Body of pancreas (tissue), 4 donors: ENCODE data around the gene METTL4. TPM values are rescaled to one million over a fixed set of nuclear protein-coding genes. Genes with fewer than 3 reads are reported as not detected.
"Not testable (repeated sequence)": the region's sequence is repeated elsewhere in the genome, so short reads cannot be mapped to it uniquely, and the experiment has no call there.

Source experiments
- ATAC-seq: fragments of 150-250 bp; one replicate; pipeline ENCODE4 v1.9.1; 2016
- DNase-seq, 4 donors: peaks; one replicate each; pipeline ENCODE4 v3.0.0-alpha.2; 2019
- H3K27ac ChIP-seq, 4 donors: fragments of 200-600 bp; sonication (generic); 1 replicate in 3 of 4; 2 replicates in 1 of 4; pipeline versions ENCODE4 v1.5.1 to v1.6.1; 2016 to 2019; ENCODE audit warnings: mild to moderate bottlenecking in 1 of 4, mixed read lengths in 1 of 4, moderate library complexity in 1 of 4
- H3K27me3 ChIP-seq, 2 donors: fragments of 200-600 bp; sonication (generic); one replicate each; pipeline ENCODE4 v1.6.0; 2016; ENCODE audit warnings: mild to moderate bottlenecking in 1 of 2
- H3K36me3 ChIP-seq, 2 donors: fragments of 200-600 bp; sonication (generic); replicated peaks in 1 of 2; 2 replicates each; pipeline ENCODE4 v1.5.1; 2016; ENCODE audit warnings: low read depth in 2 of 2; ENCODE audit not compliant: insufficient read depth in 1 of 2
- H3K4me1 ChIP-seq: fragments of 200-600 bp; sonication (generic); one replicate; pipeline ENCODE4 v1.6.0; 2016
- H3K4me3 ChIP-seq, 2 donors: fragments of 200-600 bp; sonication (generic); 1 replicate in 1 of 2; 2 replicates in 1 of 2; pipeline ENCODE4 v1.5.1; 2016 to 2019
- H3K9me3 ChIP-seq, 3 donors: fragments of 200-600 bp; sonication (generic); 1 replicate in 2 of 3; 2 replicates in 1 of 3; pipeline ENCODE4 v1.5.1; 2016
- CTCF ChIP-seq, 7 experiments: fragments of 450-650 bp in 4 of 7; fragments of 200-600 bp in 3 of 7; sonication (generic) in 3 of 7; IDR thresholded peaks; one replicate each; pipeline ENCODE4 v1.5.1; 2016 to 2019; ENCODE audit warnings: antibody characterized with exemption in 7 of 7
- POLR2A ChIP-seq, 3 donors: fragments of 450-650 bp; IDR thresholded peaks; one replicate each; pipeline ENCODE4 v1.6.1; 2016; ENCODE audit warnings: antibody characterized with exemption in 3 of 3, mild to moderate bottlenecking in 2 of 3
- WGBS, 2 donors: methylation state at CpG; one replicate each; pipeline ENCODE4 v1.1.5; 2017; 5-methylcytosine and 5-hydroxymethylcytosine counted together
- intact Hi-C: fragments of 100-400 bp; cut with DNase I; formaldehyde crosslinking; loops from one replicate; pipeline ENCODE4 v1.15.1; 2023
- total RNA-seq, 2 donors: library from RNA; depleted of rRNA; stranded (reverse); fragments of >200 nt; gene quantifications; one replicate each; pipeline ENCODE4 v1.1.0, GENCODE V29; 2016

The METTL4 gene
- total RNA-seq, 2 donors from 2014 or later: 1.8 to 4.3 TPM

GRCh38 chr18:2547477-2548087 is 23.7 kb downstream of the METTL4 start:
- intact Hi-C loops: loop anchor here (10.0 kb wide), 2 partner anchors 443 to 1683 kb away; no protein-coding TSS in a partner anchor
- peak; percentile 47 for ATAC-seq
- TF ChIP-seq CTCF (IDR thresholded peaks at IDR 0.05): peak; percentile 22 to 68 (median 56)
- TF ChIP-seq POLR2A (IDR thresholded peaks at IDR 0.05): no peak

GRCh38 chr18:2545155-2545554 is 26.1 kb downstream of the METTL4 start:
- intact Hi-C loops: loop anchor here (10.0 kb wide), 2 partner anchors 440 to 1680 kb away; no protein-coding TSS in a partner anchor
- no peaks in the 10 kb centered on the region for H3K27me3 ChIP-seq
- ATAC-seq: no peak
- H3K4me3 ChIP-seq: no peak overlapping the region
- no peaks in the 10 kb centered on the region for H3K36me3 ChIP-seq
- no peaks in the 10 kb centered on the region for H3K9me3 ChIP-seq
- 38 to 47% methylated on average over 2 of the region's 2 CpGs for WGBS, 2 donors
- H3K27ac ChIP-seq: no peak overlapping the region
- no peaks in the 10 kb centered on the region for H3K4me1 ChIP-seq
- DNase-seq: no peak
- TF ChIP-seq CTCF (IDR thresholded peaks at IDR 0.05) (no peak), POLR2A (IDR thresholded peaks at IDR 0.05) (no peak)

More at GRCh38 chr18:2547477-2548087, 23.7 kb downstream of the METTL4 start:
- Histone ChIP-seq H3K27me3 (no peaks in the 10 kb centered on the region), H3K36me3 (no peaks in the 10 kb centered on the region), H3K4me1 (no peaks in the 10 kb centered on the region), H3K9me3 (no peaks in the 10 kb centered on the region), H3K27ac (no peak overlapping the region), H3K4me3 (no peak overlapping the region)
- DNase-seq: no peak
- 54 to 55% methylated on average over 4 of the region's 4 CpGs for WGBS, 2 donors

GRCh38 chr18:2541925-2542563 is 29.3 kb downstream of the METTL4 start:
- H3K27me3 ChIP-seq, H3K36me3 ChIP-seq, DNase-seq, H3K27ac ChIP-seq, H3K9me3 ChIP-seq, H3K4me3 ChIP-seq, H3K4me1 ChIP-seq, ATAC-seq: not testable (repeated sequence)
- 16 to 17% methylated on average over 3 of the region's 3 CpGs for WGBS, 2 donors
- peak; percentile 26 to 79 (median 69) for TF ChIP-seq CTCF (IDR thresholded peaks at IDR 0.05)
- intact Hi-C loops: loop anchor here (10.0 kb wide), 2 partner anchors 437 to 1677 kb away; no protein-coding TSS in a partner anchor

- no peak for TF ChIP-seq POLR2A (IDR thresholded peaks at IDR 0.05)
- no peak for TF ChIP-seq CTCF (IDR thresholded peaks at IDR 0.05)
- intact Hi-C loops: loop anchor here (10.0 kb wide), 2 partner anchors 436 to 1676 kb away; no protein-coding TSS in a partner anchor
- H3K36me3 ChIP-seq: no peaks in the 10 kb centered on the region
- no peak overlapping the region for H3K27ac ChIP-seq
- H3K4me1 ChIP-seq: no peaks in the 10 kb centered on the region
- H3K27me3 ChIP-seq: no peaks in the 10 kb centered on the region
- no peak for DNase-seq
- H3K4me3 ChIP-seq: no peak overlapping the region
- WGBS, 2 donors: 85 to 86% methylated on average over 4 of the region's 4 CpGs
- no peaks in the 10 kb centered on the region for H3K9me3 ChIP-seq
- no peak for ATAC-seq
Measured at GRCh38 chr18:2540575-2540974, 30.7 kb downstream of the METTL4 start.
